ENCODE results near the gene GFOD1. TPM values are rescaled to one million over a fixed set of nuclear protein-coding genes. Genes with fewer than 3 reads are reported as not detected.

GFOD1 gene
- total RNA-seq, 1 donor from 2014 or later = 8.4 TPM

DNA sequence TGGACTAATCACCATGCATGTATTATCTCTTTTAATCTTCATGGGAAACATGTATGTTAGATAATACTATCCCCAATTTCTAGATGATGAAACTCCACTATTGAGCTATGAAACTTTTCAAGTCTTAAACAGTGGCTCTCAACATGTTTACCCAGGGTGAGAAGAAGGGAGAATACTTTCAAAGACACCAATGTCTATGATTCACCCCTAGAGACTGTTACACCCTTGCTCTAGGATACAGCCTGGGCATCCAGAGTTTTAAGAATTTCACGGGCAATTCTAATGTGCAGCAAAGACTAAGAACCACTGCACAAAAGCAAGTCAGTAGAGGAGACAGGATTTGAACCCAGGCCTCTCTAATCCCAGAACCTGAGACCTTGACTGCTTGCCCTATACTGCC, 47.8 kb downstream of the GFOD1 start:
- no peak overlapping the region for H3K4me3 Mint-ChIP-seq
- H3K27me3 Mint-ChIP-seq = no peaks in the 10 kb centered on the region
- CTCF ChIA-PET = interaction anchor here (0.9 kb wide), 1 partner anchor 14 kb away, joined by 3 read pairs; no protein-coding TSS in a partner anchor
- TF ChIP-seq, protein P1, sequence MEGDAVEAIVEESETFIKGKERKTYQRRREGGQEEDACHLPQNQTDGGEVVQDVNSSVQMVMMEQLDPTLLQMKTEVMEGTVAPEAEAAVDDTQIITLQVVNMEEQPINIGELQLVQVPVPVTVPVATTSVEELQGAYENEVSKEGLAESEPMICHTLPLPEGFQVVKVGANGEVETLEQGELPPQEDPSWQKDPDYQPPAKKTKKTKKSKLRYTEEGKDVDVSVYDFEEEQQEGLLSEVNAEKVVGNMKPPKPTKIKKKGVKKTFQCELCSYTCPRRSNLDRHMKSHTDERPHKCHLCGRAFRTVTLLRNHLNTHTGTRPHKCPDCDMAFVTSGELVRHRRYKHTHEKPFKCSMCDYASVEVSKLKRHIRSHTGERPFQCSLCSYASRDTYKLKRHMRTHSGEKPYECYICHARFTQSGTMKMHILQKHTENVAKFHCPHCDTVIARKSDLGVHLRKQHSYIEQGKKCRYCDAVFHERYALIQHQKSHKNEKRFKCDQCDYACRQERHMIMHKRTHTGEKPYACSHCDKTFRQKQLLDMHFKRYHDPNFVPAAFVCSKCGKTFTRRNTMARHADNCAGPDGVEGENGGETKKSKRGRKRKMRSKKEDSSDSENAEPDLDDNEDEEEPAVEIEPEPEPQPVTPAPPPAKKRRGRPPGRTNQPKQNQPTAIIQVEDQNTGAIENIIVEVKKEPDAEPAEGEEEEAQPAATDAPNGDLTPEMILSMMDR (IDR thresholded peaks at IDR 0.05) = no peak
- DNase-seq (no peak), ATAC-seq (ENCODE audit: low read depth) (no peak)
- H3K27ac Mint-ChIP-seq = no peak overlapping the region
- POLR2A ChIA-PET = interaction anchor here (0.6 kb wide), 1 partner anchor 38 kb away, joined by 4 read pairs; no protein-coding TSS in a partner anchor
- H3K9me3 Mint-ChIP-seq = no peaks in the 10 kb centered on the region
- H3K36me3 Mint-ChIP-seq (ENCODE audit: low read depth) = no peaks in the 10 kb centered on the region
- intact Hi-C loops (cut with micrococcal nuclease) = loop anchor here (2.0 kb wide), 1 partner anchor 15 kb away; no protein-coding TSS in a partner anchor
- peaks cover 9% of the 10 kb centered on the region for H3K4me1 Mint-ChIP-seq

DNA sequence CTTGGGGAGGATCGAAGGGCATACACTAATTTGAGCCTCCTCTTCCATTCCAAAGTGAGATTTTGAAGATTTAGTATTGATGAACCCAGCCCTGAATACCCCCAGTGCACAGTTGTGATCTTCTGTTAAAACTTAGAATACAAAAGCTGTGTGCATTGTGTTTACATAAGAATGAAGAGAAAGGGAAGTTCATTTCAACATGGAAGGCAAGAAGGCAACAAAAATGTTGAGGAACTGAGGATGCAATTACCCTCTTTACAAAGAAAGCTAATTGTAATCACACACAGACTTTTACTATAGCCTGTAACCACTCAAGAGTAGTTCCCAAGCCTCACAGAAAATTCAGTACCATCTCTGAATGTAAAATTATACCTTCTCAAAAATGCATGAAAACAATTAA, 49.3 kb downstream of the GFOD1 start:
- intact Hi-C loops (cut with micrococcal nuclease) = loop anchor here (2.0 kb wide), 1 partner anchor 17 kb away; no protein-coding TSS in a partner anchor
- POLR2A ChIA-PET = no interaction called here
- H3K36me3 Mint-ChIP-seq (ENCODE audit: low read depth) = no peaks in the 10 kb centered on the region
- no peak overlapping the region for H3K27ac Mint-ChIP-seq
- H3K9me3 Mint-ChIP-seq = peaks cover 3% of the 10 kb centered on the region
- TF ChIP-seq, protein P1 (IDR thresholded peaks at IDR 0.05) = no peak
- H3K4me1 Mint-ChIP-seq = peaks cover 24% of the 10 kb centered on the region
- ATAC-seq (ENCODE audit: low read depth) = no peak
- DNase-seq = no peak
- H3K27me3 Mint-ChIP-seq = no peaks in the 10 kb centered on the region
- CTCF ChIA-PET = no interaction called here
- no peak overlapping the region for H3K4me3 Mint-ChIP-seq

- CTCF ChIA-PET = no interaction called here
- intact Hi-C loops (cut with micrococcal nuclease) = no loop called here
- Mint-ChIP-seq H3K9me3 (peaks cover 3% of the 10 kb centered on the region), H3K27ac (no peak overlapping the region), H3K27me3 (no peaks in the 10 kb centered on the region), H3K36me3 (ENCODE audit: low read depth) (no peaks in the 10 kb centered on the region), H3K4me3 (no peak overlapping the region), H3K4me1 (peaks cover 30% of the 10 kb centered on the region)
- POLR2A ChIA-PET = no interaction called here
- TF ChIP-seq, protein P1 (IDR thresholded peaks at IDR 0.05) = no peak
- DNase-seq (no peak), ATAC-seq (ENCODE audit: low read depth) (no peak)
Observed at GRCh38 chr6:13437218-13437996, 50.0 kb downstream of the GFOD1 start.

- DNase-seq (no peak), ATAC-seq (ENCODE audit: low read depth) (no peak)
- Mint-ChIP-seq H3K36me3 (ENCODE audit: low read depth) (no peaks in the 10 kb centered on the region), H3K27ac (no peak overlapping the region), H3K4me3 (no peak overlapping the region), H3K9me3 (peaks cover 3% of the 10 kb centered on the region), H3K27me3 (no peaks in the 10 kb centered on the region), H3K4me1 (peaks cover 36% of the 10 kb centered on the region)
- TF ChIP-seq, protein P1 (IDR thresholded peaks at IDR 0.05) = no peak
- ChIA-PET CTCF (no interaction called here), POLR2A (no interaction called here)
- intact Hi-C loops (cut with micrococcal nuclease) = no loop called here
Observed at GRCh38 chr6:13436399-13437217, 50.8 kb downstream of the GFOD1 start.
